ENCODE data around the gene USP17L21. TPM values are rescaled to one million over a fixed set of nuclear protein-coding genes. Genes with fewer than 3 reads are reported as not detected.
"Not testable (repeated sequence)": the region's sequence is repeated elsewhere in the genome, so short reads cannot be mapped to it uniquely, and the experiment has no call there.

The USP17L21 gene
- total RNA-seq (2016; rRNA removed; fragmentation: Illumina TruSeq; extraction: Trizol) (not detected in 2 replicates), polyA plus RNA-seq (2011; rRNA removed) (not detected in 2 replicates), polyA minus RNA-seq (2011; rRNA and poly(A)+ RNA removed; ENCODE audit: low replicate concordance) (not detected in 2 replicates), Bru-seq, nascent RNA (not detected), BruChase-seq, experiment 1, labeled RNA remaining after a 6-hour chase (not detected), BruChase-seq, experiment 2, labeled RNA remaining after a 2-hour chase (not detected)
- total RNA-seq (2016; cell fraction: cytosol; rRNA removed; fragmentation: Illumina TruSeq; extraction: Trizol; ENCODE audit: low read depth): not detected in 2 replicates
- not detected in 2 replicates for total RNA-seq (2016; cell fraction: insoluble cytoplasmic fraction; rRNA removed; fragmentation: Illumina TruSeq; extraction: Trizol)
- not detected in 2 replicates for total RNA-seq (2016; cell fraction: membrane; rRNA removed; fragmentation: Illumina TruSeq; extraction: Trizol)
- not detected in 2 replicates for total RNA-seq (2016; cell fraction: nucleus; rRNA removed; fragmentation: Illumina TruSeq; extraction: Trizol)
- polyA plus RNA-seq (2011; cell fraction: cytosol; rRNA removed): not detected in 2 replicates
- not detected in 2 replicates for polyA plus RNA-seq (2011; cell fraction: nucleus; rRNA removed)
- not detected in 2 replicates for polyA plus RNA-seq (2012)
- polyA plus RNA-seq (2016; cell fraction: cytosol; fragmentation: Illumina TruSeq; extraction: Trizol; ENCODE audit: low read depth): not detected in 2 replicates
- polyA plus RNA-seq (2016; cell fraction: insoluble cytoplasmic fraction; fragmentation: Illumina TruSeq; extraction: Trizol; ENCODE audit: low read depth): not detected in 2 replicates
- not detected in 2 replicates for polyA plus RNA-seq (2016; cell fraction: membrane; fragmentation: Illumina TruSeq; extraction: Trizol; ENCODE audit: low read depth)
- not detected in 2 replicates for polyA plus RNA-seq (2016; cell fraction: nucleus; fragmentation: Illumina TruSeq; extraction: Trizol; ENCODE audit: insufficient read depth, low read depth)
- not detected in 2 replicates for polyA minus RNA-seq (2011; cell fraction: cytosol; rRNA and poly(A)+ RNA removed)
- not detected in 2 replicates for polyA minus RNA-seq (2011; cell fraction: nucleus; rRNA and poly(A)+ RNA removed)
- long read RNA-seq, experiment 1: 0 reads
- long read RNA-seq, experiment 2: 0 reads

GRCh38 chr4:9262572-9262971, at the start of gene USP17L21:
Gene USP17L21, plus strand, starts transcription at chr4:9262872. Its CDS starts 0 bp downstream, at chr4:9262872.
- no CpG with 5 or more reads among the region's 13 CpGs for WGBS (ENCODE audit: low lambda C conversion rate)
- H3K79me2 ChIP-seq (ENCODE audit: insufficient read depth, low read length); ATAC-seq; intact Hi-C loops (cut with micrococcal nuclease; ENCODE audit: unreplicated experiment); H3K4me3 ChIP-seq (replicated peaks in 1 of 3; ENCODE audit: insufficient read depth in 1 of 3, low read depth in 2 of 3, low read length in 3 of 3); DNase-seq (ENCODE audit: low spot score); CTCF ChIA-PET (ENCODE audit: low intra/inter-chr PET ratio, low total read pairs); H2AFZ ChIP-seq (ENCODE audit: low read length); H3K36me3 ChIP-seq (replicated peaks in 1 of 2; ENCODE audit: control insufficient read depth in 1 of 2, insufficient read depth in 2 of 2, low read length in 2 of 2); in situ Hi-C loops (cut with HindIII; ENCODE audit: extremely low pct_ligation_motif_present, low pct_unique_long_range_greater_than_20kb); H3K27me3 ChIP-seq (ENCODE audit: control insufficient read depth in 1 of 2, insufficient read depth in 2 of 2, low read length in 2 of 2); BruUV-seq (replicated peaks); H3K27ac ChIP-seq (ENCODE audit: extremely low read length, insufficient read depth, low read length); H3K4me2 ChIP-seq (ENCODE audit: low read depth, low read length); H3K9me3 ChIP-seq (ENCODE audit: low read length); H3K9ac ChIP-seq (ENCODE audit: insufficient read depth, low read depth, low read length); FAIRE-seq; POLR2A ChIA-PET; H3K4me1 ChIP-seq (ENCODE audit: insufficient read depth, low read length); H4K20me1 ChIP-seq (ENCODE audit: insufficient read depth, low read length): not testable (repeated sequence)

- CTCF ChIA-PET (ENCODE audit: low intra/inter-chr PET ratio, low total read pairs); H3K27me3 ChIP-seq (ENCODE audit: control insufficient read depth in 1 of 2, insufficient read depth in 2 of 2, low read length in 2 of 2); H4K20me1 ChIP-seq (ENCODE audit: insufficient read depth, low read length); H3K36me3 ChIP-seq (replicated peaks in 1 of 2; ENCODE audit: control insufficient read depth in 1 of 2, insufficient read depth in 2 of 2, low read length in 2 of 2); intact Hi-C loops (cut with micrococcal nuclease; ENCODE audit: unreplicated experiment); POLR2A ChIA-PET; H3K79me2 ChIP-seq (ENCODE audit: insufficient read depth, low read length); H2AFZ ChIP-seq (ENCODE audit: low read length); FAIRE-seq; H3K9ac ChIP-seq (ENCODE audit: insufficient read depth, low read depth, low read length); in situ Hi-C loops (cut with HindIII; ENCODE audit: extremely low pct_ligation_motif_present, low pct_unique_long_range_greater_than_20kb); DNase-seq (ENCODE audit: low spot score); H3K4me2 ChIP-seq (ENCODE audit: low read depth, low read length); H3K9me3 ChIP-seq (ENCODE audit: low read length); ATAC-seq; H3K27ac ChIP-seq (ENCODE audit: extremely low read length, insufficient read depth, low read length); H3K4me3 ChIP-seq (replicated peaks in 1 of 3; ENCODE audit: insufficient read depth in 1 of 3, low read depth in 2 of 3, low read length in 3 of 3); BruUV-seq (replicated peaks); H3K4me1 ChIP-seq (ENCODE audit: insufficient read depth, low read length): not testable (repeated sequence)
- 41% methylated on average over 12 of the region's 14 CpGs for WGBS (ENCODE audit: low lambda C conversion rate)
These were observed 48.0 kb upstream of the USP17L21 start for GRCh38 chr4:9214701-9215100.

- H3K27me3 ChIP-seq (ENCODE audit: control insufficient read depth in 1 of 2, insufficient read depth in 2 of 2, low read length in 2 of 2); H3K27ac ChIP-seq (ENCODE audit: extremely low read length, insufficient read depth, low read length); DNase-seq (ENCODE audit: low spot score); H3K36me3 ChIP-seq (replicated peaks in 1 of 2; ENCODE audit: control insufficient read depth in 1 of 2, insufficient read depth in 2 of 2, low read length in 2 of 2); H3K9ac ChIP-seq (ENCODE audit: insufficient read depth, low read depth, low read length); H2AFZ ChIP-seq (ENCODE audit: low read length); BruUV-seq (replicated peaks); in situ Hi-C loops (cut with HindIII; ENCODE audit: extremely low pct_ligation_motif_present, low pct_unique_long_range_greater_than_20kb); H3K79me2 ChIP-seq (ENCODE audit: insufficient read depth, low read length); H3K9me3 ChIP-seq (ENCODE audit: low read length); FAIRE-seq; intact Hi-C loops (cut with micrococcal nuclease; ENCODE audit: unreplicated experiment); POLR2A ChIA-PET; H4K20me1 ChIP-seq (ENCODE audit: insufficient read depth, low read length); CTCF ChIA-PET (ENCODE audit: low intra/inter-chr PET ratio, low total read pairs); ATAC-seq; H3K4me3 ChIP-seq (replicated peaks in 1 of 3; ENCODE audit: insufficient read depth in 1 of 3, low read depth in 2 of 3, low read length in 3 of 3); H3K4me2 ChIP-seq (ENCODE audit: low read depth, low read length); H3K4me1 ChIP-seq (ENCODE audit: insufficient read depth, low read length): not testable (repeated sequence)
- WGBS (ENCODE audit: low lambda C conversion rate): 63% methylated on average over 10 of the region's 14 CpGs
These were observed 47.6 kb upstream of the USP17L21 start, which contains the start of gene USP17L11 for GRCh38 chr4:9215105-9215504. Gene USP17L11, plus strand, starts transcription at chr4:9215405. Its CDS starts 0 bp downstream, at chr4:9215405.

GRCh38 chr4:9219852-9220251, 42.8 kb upstream of the USP17L21 start, which contains the start of gene USP17L12:
Gene USP17L12, plus strand, starts transcription at chr4:9220152. Its CDS starts 0 bp downstream, at chr4:9220152.
- DNase-seq (ENCODE audit: low spot score); H3K4me3 ChIP-seq (replicated peaks in 1 of 3; ENCODE audit: insufficient read depth in 1 of 3, low read depth in 2 of 3, low read length in 3 of 3); H3K27ac ChIP-seq (ENCODE audit: extremely low read length, insufficient read depth, low read length); H3K36me3 ChIP-seq (replicated peaks in 1 of 2; ENCODE audit: control insufficient read depth in 1 of 2, insufficient read depth in 2 of 2, low read length in 2 of 2); intact Hi-C loops (cut with micrococcal nuclease; ENCODE audit: unreplicated experiment); POLR2A ChIA-PET; H3K9me3 ChIP-seq (ENCODE audit: low read length); H3K79me2 ChIP-seq (ENCODE audit: insufficient read depth, low read length); in situ Hi-C loops (cut with HindIII; ENCODE audit: extremely low pct_ligation_motif_present, low pct_unique_long_range_greater_than_20kb); CTCF ChIA-PET (ENCODE audit: low intra/inter-chr PET ratio, low total read pairs); H3K27me3 ChIP-seq (ENCODE audit: control insufficient read depth in 1 of 2, insufficient read depth in 2 of 2, low read length in 2 of 2); H3K4me2 ChIP-seq (ENCODE audit: low read depth, low read length); H4K20me1 ChIP-seq (ENCODE audit: insufficient read depth, low read length); H3K4me1 ChIP-seq (ENCODE audit: insufficient read depth, low read length); BruUV-seq (replicated peaks); FAIRE-seq; ATAC-seq; H2AFZ ChIP-seq (ENCODE audit: low read length); H3K9ac ChIP-seq (ENCODE audit: insufficient read depth, low read depth, low read length): not testable (repeated sequence)
- WGBS (ENCODE audit: low lambda C conversion rate): no CpG with 5 or more reads among the region's 13 CpGs

Data from HepG2 (cell line).